HEK293T (cell line): ENCODE results near the gene APCDD1.

Experiments
- ARNT ChIP-seq: fragments of 450-650 bp; IDR thresholded peaks from 2 replicates; pipeline ENCODE4 v1.6.1; 2017; ENCODE audit warnings: mild to moderate bottlenecking
- BHLHE40 ChIP-seq: fragments of 450-650 bp; IDR thresholded peaks from 2 replicates; pipeline ENCODE4 v1.6.1; 2016; ENCODE audit warnings: mild to moderate bottlenecking, moderate library complexity, borderline replicate concordance
- ELF4 ChIP-seq: fragments of 450-650 bp; IDR thresholded peaks from 2 replicates; pipeline ENCODE4 v1.6.1; 2017; ENCODE audit warnings: antibody characterized with exemption
- FOXA1 ChIP-seq: fragments of 450-650 bp; IDR thresholded peaks from 2 replicates; pipeline ENCODE4 v1.6.1; 2016; ENCODE audit warnings: mild to moderate bottlenecking
- FOXK2 ChIP-seq: fragments of 450-650 bp; IDR thresholded peaks from 2 replicates; pipeline ENCODE4 v1.6.1; 2016; ENCODE audit warnings: mild to moderate bottlenecking
- FOXM1 ChIP-seq: fragments of 450-650 bp; IDR thresholded peaks from 2 replicates; pipeline ENCODE4 v1.6.1; 2017; ENCODE audit warnings: mild to moderate bottlenecking, borderline replicate concordance
- HDGF ChIP-seq: fragments of 450-650 bp; IDR thresholded peaks from 2 replicates; pipeline ENCODE4 v1.6.1; 2017; ENCODE audit warnings: antibody characterized with exemption, borderline replicate concordance
- L3MBTL2 ChIP-seq: fragments of 450-650 bp; conservative IDR thresholded peaks from 2 replicates; pipeline ENCODE4 v1.6.1; 2016; ENCODE audit warnings: mild to moderate bottlenecking
- PKNOX1 ChIP-seq: fragments of 450-650 bp; IDR thresholded peaks from 2 replicates; pipeline ENCODE4 v1.6.1; 2016
- SP1 ChIP-seq: fragments of 450-650 bp; IDR thresholded peaks from 2 replicates; pipeline ENCODE4 v1.6.1; 2017
- SUZ12 ChIP-seq: fragments of 450-650 bp; IDR thresholded peaks from 2 replicates; pipeline ENCODE4 v1.6.1; 2016; ENCODE audit warnings: mild to moderate bottlenecking
- TARDBP ChIP-seq: fragments of 450-650 bp; IDR thresholded peaks from 2 replicates; pipeline ENCODE4 v1.6.1; 2016

GRCh38 chr18:10441472-10441871 is 13.0 kb upstream of the APCDD1 start:
- no peak for TF ChIP-seq PKNOX1
- TF ChIP-seq FOXA1, result no peak
- no peak for TF ChIP-seq HDGF
- no peak for TF ChIP-seq FOXM1
- no peak for TF ChIP-seq ELF4
- TF ChIP-seq ARNT, result no peak
- TF ChIP-seq TARDBP, result no peak
- no peak for TF ChIP-seq BHLHE40
- TF ChIP-seq SP1, result no peak
- no peak for TF ChIP-seq SUZ12
- TF ChIP-seq FOXK2, result no peak
- TF ChIP-seq L3MBTL2, result no peak
